ENCODE data around the gene PYDC1.
"Not testable (repeated sequence)": the region's sequence is repeated elsewhere in the genome, so short reads cannot be mapped to it uniquely, and the experiment has no call there.

Gene PYDC1

GRCh38 chr16:31221357-31222160 lies 4.6 kb upstream of the PYDC1 start:
- DNase-seq (ENCODE audit: low read depth), result no peak

GRCh38 chr16:31219154-31219741 lies 2.3 kb upstream of the PYDC1 start:
- DNase-seq (ENCODE audit: low read depth), result no peak

- no peak for DNase-seq (ENCODE audit: low read depth)
Observed at GRCh38 chr16:31217136-31217530, 198 bp upstream of the PYDC1 start.

GRCh38 chr16:31215287-31216162 lies 1.4 kb downstream of the PYDC1 start:
- peak; percentile 70 for DNase-seq (ENCODE audit: low read depth)

GRCh38 chr16:31214708-31215286 lies 2.1 kb downstream of the PYDC1 start:
- DNase-seq (ENCODE audit: low read depth), result no peak

- no peak for DNase-seq (ENCODE audit: low read depth)
Observed at GRCh38 chr16:31213877-31214707, 2.8 kb downstream of the PYDC1 start, which contains the start of gene TRIM72. Gene TRIM72, plus strand, starts transcription at chr16:31214119. Its CDS starts 620 bp downstream, at chr16:31214739.

- DNase-seq (ENCODE audit: low read depth), result no peak
Observed at GRCh38 chr16:31213342-31213741, 3.6 kb downstream of the PYDC1 start.

GRCh38 chr16:31206776-31207175 lies 10.2 kb downstream of the PYDC1 start:
- peak; percentile 22 for DNase-seq (ENCODE audit: low read depth)

- no peak for DNase-seq (ENCODE audit: low read depth)
Observed at GRCh38 chr16:31204871-31205666, 11.9 kb downstream of the PYDC1 start.

- peak; percentile 26 for DNase-seq (ENCODE audit: low read depth)
Observed at GRCh38 chr16:31202414-31203375, 14.2 kb downstream of the PYDC1 start, which contains the start of gene PYCARD. Gene PYCARD, minus strand, starts transcription at chr16:31202760. Its CDS starts 70 bp downstream, at chr16:31202690.

- DNase-seq (ENCODE audit: low read depth), result no peak
Observed at GRCh38 chr16:31201582-31202413, 15.1 kb downstream of the PYDC1 start.

GRCh38 chr16:31200821-31201568 lies 15.9 kb downstream of the PYDC1 start:
- DNase-seq (ENCODE audit: low read depth), result no peak

GRCh38 chr16:31200111-31200510 lies 16.8 kb downstream of the PYDC1 start:
- not testable (repeated sequence) for DNase-seq (ENCODE audit: low read depth)

GRCh38 chr16:31199430-31200041 lies 17.4 kb downstream of the PYDC1 start:
- no peak for DNase-seq (ENCODE audit: low read depth)

- no peak for DNase-seq (ENCODE audit: low read depth)
Observed at GRCh38 chr16:31198207-31198882, 18.6 kb downstream of the PYDC1 start.

- DNase-seq (ENCODE audit: low read depth), result no peak
Observed at GRCh38 chr16:31196324-31197088, 20.4 kb downstream of the PYDC1 start.

Data from amniotic epithelial cell (primary cell).